ENCODE measurements around the gene MT1F.
"Not testable (repeated sequence)": the region's sequence is repeated elsewhere in the genome, so short reads cannot be mapped to it uniquely, and the experiment has no call there.

Gene MT1F

GRCh38 chr16:56645311-56645710 lies 12.4 kb upstream of the MT1F start:
- TF ChIP-seq GATA1 (IDR thresholded peaks at IDR 0.05; ENCODE audit: low read depth, low read length), result no peak
- TF ChIP-seq POLR2A (IDR thresholded peaks at IDR 0.05; ENCODE audit: low read length), result no peak
- no peak for DNase-seq

DNA sequence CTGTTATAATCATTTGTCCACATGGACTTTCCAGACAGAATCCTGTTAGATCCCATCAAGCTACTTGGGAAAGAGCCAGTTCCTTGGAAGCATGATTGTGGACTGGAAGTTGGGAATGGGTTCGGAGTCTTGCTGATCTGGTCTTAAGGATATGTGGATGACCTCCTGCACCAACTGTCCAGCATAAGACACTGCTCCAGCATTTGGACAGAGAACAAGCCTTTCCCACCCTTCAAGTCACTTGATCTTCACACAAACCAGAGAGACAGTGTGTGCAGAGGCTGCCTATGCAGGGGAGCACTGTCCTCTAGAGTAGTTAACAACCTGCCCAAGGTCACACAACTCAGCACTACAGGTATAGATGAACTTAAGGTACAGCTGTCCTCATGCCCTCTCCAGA lies 11.9 kb upstream of the MT1F start:
- no peak for DNase-seq
- TF ChIP-seq GATA1 (IDR thresholded peaks at IDR 0.05; ENCODE audit: low read depth, low read length) (no peak), POLR2A (IDR thresholded peaks at IDR 0.05; ENCODE audit: low read length) (no peak)

GRCh38 chr16:56647641-56648431 lies 9.9 kb upstream of the MT1F start:
- TF ChIP-seq GATA1 (IDR thresholded peaks at IDR 0.05; ENCODE audit: low read depth, low read length), result no peak
- TF ChIP-seq POLR2A (IDR thresholded peaks at IDR 0.05; ENCODE audit: low read length), result no peak
- no peak for DNase-seq

GRCh38 chr16:56649271-56649670 lies 8.5 kb upstream of the MT1F start:
- no peak for TF ChIP-seq GATA1 (IDR thresholded peaks at IDR 0.05; ENCODE audit: low read depth, low read length)
- TF ChIP-seq POLR2A (IDR thresholded peaks at IDR 0.05; ENCODE audit: low read length), result no peak
- no peak for DNase-seq

DNA sequence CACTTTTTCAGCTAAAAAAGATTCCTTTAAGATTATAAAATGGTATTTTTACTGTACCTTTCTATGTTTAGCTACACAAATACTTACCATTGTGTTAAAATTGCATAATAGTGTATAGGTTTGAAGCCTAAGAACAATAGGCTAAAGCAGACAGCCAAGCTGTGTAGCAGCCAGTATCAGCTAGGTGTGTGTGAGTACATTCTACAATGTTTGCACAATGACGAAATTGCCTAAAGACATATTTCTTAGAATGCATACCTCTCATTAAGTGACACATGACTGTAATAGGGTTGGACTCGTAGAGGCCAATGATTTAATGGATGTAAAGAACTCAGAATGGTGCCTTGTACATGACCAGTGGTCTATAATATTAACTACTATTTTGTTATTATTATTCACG lies 7.9 kb upstream of the MT1F start:
- no peak for DNase-seq
- TF ChIP-seq POLR2A (IDR thresholded peaks at IDR 0.05; ENCODE audit: low read length) (no peak), GATA1 (IDR thresholded peaks at IDR 0.05; ENCODE audit: low read depth, low read length) (no peak)

DNA sequence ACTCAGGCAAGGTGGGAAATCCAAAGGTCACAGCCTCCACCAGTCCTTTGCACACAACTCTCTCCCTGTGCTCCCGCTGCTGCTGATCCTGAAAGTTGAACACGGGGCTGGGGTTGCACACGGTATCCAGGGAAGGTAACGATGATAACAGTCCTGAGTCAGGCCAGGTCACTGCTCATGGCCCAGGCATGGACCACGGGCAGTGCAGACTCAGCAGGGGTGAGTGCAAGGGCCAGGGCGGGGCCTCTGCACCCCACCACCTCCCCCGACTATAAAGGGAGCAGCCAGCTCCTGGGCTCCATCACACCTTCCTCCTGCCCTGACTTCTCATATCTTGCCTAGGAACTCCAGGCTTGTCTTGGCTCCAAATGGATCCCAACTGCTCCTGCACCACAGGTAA lies 6.2 kb upstream of the MT1F start, which contains the start of gene MT1B:
MT1B (plus strand) TSS at position 301 of the 400 bp plus-strand sequence; CDS start at position 369, 68 bp downstream.
- no peak for TF ChIP-seq POLR2A (IDR thresholded peaks at IDR 0.05; ENCODE audit: low read length)
- no peak for TF ChIP-seq GATA1 (IDR thresholded peaks at IDR 0.05; ENCODE audit: low read depth, low read length)
- no peak for DNase-seq

DNA sequence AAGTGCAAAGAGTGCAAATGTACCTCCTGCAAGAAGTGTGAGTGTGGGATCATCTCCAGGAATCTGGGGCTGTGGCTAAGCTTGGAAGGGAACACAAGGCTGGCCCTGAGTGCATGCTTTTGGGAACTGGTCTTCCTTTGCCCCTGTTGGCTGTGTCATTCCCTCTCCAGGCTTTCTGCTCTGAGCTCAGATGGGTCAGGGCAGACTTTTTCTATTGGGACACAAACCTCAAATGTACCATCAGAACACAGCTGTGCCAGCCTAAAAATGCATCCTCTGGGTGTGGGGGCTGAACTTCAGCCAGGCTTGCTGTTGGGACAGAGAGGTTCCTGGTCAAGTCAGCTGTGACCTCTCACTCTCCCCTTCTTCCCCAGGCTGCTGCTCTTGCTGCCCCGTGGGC lies 5.2 kb upstream of the MT1F start:
- DNase-seq, result no peak
- TF ChIP-seq GATA1 (IDR thresholded peaks at IDR 0.05; ENCODE audit: low read depth, low read length) (no peak), POLR2A (IDR thresholded peaks at IDR 0.05; ENCODE audit: low read length) (no peak)

DNA sequence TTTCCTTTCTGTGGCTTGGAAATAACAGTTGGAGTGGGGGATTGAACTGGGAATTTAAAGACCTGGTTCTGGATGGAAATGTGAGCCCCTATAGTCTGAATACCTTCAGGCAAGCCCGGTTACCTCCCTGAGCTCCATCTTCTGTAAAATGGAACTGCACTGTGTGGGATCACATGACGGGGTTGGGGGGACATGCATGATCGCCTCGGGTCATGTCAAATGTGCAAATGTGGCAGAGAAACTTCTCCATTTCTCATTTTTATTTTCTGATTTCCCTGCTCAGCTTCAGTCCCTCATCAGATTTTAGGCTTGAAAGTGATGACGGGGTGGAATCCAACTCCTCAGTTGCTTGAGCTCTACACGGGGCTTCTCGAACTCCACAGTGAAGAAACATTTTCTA lies 4.5 kb upstream of the MT1F start:
- no peak for TF ChIP-seq GATA1 (IDR thresholded peaks at IDR 0.05; ENCODE audit: low read depth, low read length)
- no peak for TF ChIP-seq POLR2A (IDR thresholded peaks at IDR 0.05; ENCODE audit: low read length)

GRCh38 chr16:56658327-56658875 lies 642 bp downstream of the MT1F start:
- TF ChIP-seq GATA1 (IDR thresholded peaks at IDR 0.05; ENCODE audit: low read depth, low read length) (no peak), POLR2A (IDR thresholded peaks at IDR 0.05; ENCODE audit: low read length) (no peak)
- no peak for DNase-seq

More for the DNA sequence above, 4.5 kb upstream of the MT1F start:
- no peak for DNase-seq

- TF ChIP-seq POLR2A (IDR thresholded peaks at IDR 0.05; ENCODE audit: low read length) (no peak), GATA1 (IDR thresholded peaks at IDR 0.05; ENCODE audit: low read depth, low read length) (no peak)
- DNase-seq, result no peak
These were observed 4.9 kb downstream of the MT1F start for GRCh38 chr16:56662357-56663354.

DNA sequence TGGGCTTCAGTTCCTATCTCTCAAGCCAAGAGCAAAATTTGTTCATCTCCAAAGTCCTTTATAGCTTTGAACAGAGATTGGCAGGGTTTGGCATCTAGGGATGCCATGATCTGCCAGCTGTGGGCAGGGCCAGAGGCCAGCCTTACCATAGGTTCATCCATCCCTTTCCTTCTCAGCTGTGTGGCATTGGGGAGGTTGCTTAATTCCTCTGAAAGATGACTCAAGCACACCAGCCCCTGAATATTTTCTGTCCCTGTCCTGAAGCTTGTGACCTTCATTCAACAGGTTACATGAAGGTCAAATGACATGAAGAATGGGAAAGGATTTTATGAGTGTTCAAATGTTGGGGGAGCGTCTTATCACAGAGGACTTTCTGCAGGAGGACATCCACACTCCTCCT lies 6.7 kb downstream of the MT1F start:
- TF ChIP-seq POLR2A (IDR thresholded peaks at IDR 0.05; ENCODE audit: low read length), result no peak
- no peak for TF ChIP-seq GATA1 (IDR thresholded peaks at IDR 0.05; ENCODE audit: low read depth, low read length)
- no peak for DNase-seq

DNA sequence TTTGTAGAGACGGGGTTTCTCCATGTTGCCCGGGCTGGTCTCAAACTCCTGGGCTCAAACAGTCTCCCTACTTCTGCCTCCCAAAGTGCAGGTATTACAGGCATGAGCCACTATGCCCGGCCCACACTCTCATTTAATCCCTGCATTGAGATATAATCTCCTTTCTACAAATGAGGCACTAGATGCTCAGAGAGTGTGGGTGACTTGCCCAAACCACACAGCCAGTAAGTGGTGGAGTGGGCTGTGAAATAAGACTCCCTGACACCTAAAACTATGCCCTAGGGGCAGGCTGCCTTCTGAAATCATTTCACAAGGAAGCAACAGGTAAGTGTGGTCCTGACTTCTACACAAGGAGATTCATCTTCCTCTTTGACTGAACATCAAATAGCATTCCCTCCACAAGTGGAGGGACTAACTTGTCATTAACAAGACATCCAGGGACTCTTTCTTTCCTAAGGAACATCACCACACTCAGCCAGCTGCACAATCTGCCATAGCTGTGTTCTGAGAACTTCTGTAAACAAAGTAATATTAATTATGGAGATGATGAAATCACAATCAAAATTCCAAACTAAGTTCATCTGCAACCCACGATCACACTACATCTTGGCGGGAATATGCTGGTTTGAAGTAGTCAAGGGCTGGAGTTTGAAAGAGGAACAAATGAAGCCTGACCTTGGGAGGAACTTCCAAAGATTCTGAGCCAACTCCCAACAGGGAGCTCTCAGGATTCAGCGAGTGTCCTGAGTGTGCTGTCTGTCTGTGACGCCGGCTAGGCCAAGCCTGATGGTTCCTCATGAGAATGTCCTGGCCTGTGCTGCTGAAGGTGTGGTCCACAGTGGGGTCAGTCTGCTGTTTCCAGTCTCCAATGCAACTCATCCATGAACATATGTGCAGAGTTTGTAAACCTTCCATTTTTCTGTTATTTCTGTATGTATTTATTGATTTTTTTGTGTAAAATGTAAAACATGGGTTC lies 7.8 kb downstream of the MT1F start:
- DNase-seq, result not testable (repeated sequence)
